H1 (cell line): ENCODE results near the gene NAXE. TPM values are rescaled to one million over a fixed set of nuclear protein-coding genes. Genes with fewer than 3 reads are reported as not detected.

Experiments used
- CTCF ChIA-PET: fragments of 300-600 bp; sonication (Branson Sonifier 250); formaldehyde crosslinking; loops from one replicate; lab custom pipeline; 2021; ENCODE audit not compliant: partially characterized antibody; lab: Charles Lee
- POLR2A ChIA-PET: fragments of 300-600 bp; sonication (Branson Sonifier 250); formaldehyde crosslinking; loops from one replicate; lab custom pipeline; 2021; ENCODE audit warnings: inconsistent platforms; ENCODE audit not compliant: partially characterized antibody; lab: Charles Lee
- DNase-seq, 2 experiments: peaks; one replicate each; pipeline versions ENCODE4 v3.0.0 to v3.0.0-alpha.2; 2010 to 2022; ENCODE audit warnings: low spot score in 2 of 2, low read depth in 1 of 2, mixed read lengths in 1 of 2
- FAIRE-seq: peaks from 2 replicates; lab custom pipeline; 2011; peaks lifted over from hg19 to GRCh38; lab: Jason Lieb, UNC
- H2AFZ ChIP-seq: 2 replicates; pipeline ENCODE4 v1.8.1; 2012; ENCODE audit warnings: low read length, inconsistent platforms
- H2AK5ac ChIP-seq: 2 replicates; pipeline ENCODE4 v1.6.1; 2013; ENCODE audit warnings: low read depth, low read length
- H2BK120ac ChIP-seq: replicated peaks from 2 replicates; pipeline ENCODE3; 2013; ENCODE audit warnings: low read depth, low read length, inconsistent platforms
- H2BK12ac ChIP-seq: 2 replicates; pipeline ENCODE4 v1.6.1; 2013; ENCODE audit warnings: low read depth, low read length
- H2BK15ac ChIP-seq: 2 replicates; pipeline ENCODE4 v1.6.1; 2013; ENCODE audit warnings: low read length
- H2BK20ac ChIP-seq: 2 replicates; pipeline ENCODE4 v1.6.1; 2013; ENCODE audit warnings: low read length
- H2BK5ac ChIP-seq: 2 replicates; pipeline ENCODE4 v1.6.1; 2013; ENCODE audit warnings: low read depth, low read length
- H3K14ac ChIP-seq: 2 replicates; pipeline ENCODE4 v1.6.1; 2013; ENCODE audit warnings: inconsistent platforms; ENCODE audit not compliant: insufficient read length
- H3K18ac ChIP-seq: 2 replicates; pipeline ENCODE4 v1.6.1; 2013; ENCODE audit warnings: low read length; ENCODE audit errors: extremely low read depth
- H3K23ac ChIP-seq: 2 replicates; pipeline ENCODE4 v1.6.1; 2013; ENCODE audit warnings: inconsistent platforms; ENCODE audit not compliant: insufficient read length
- H3K23me2 ChIP-seq: 2 replicates; pipeline ENCODE4 v1.6.1; 2013; ENCODE audit warnings: low read depth, low read length
- H3K27ac ChIP-seq: 2 replicates; pipeline ENCODE4 v1.6.1; 2011; ENCODE audit warnings: low read depth, low read length, inconsistent platforms
- H3K27me3 ChIP-seq, 4 experiments: replicated peaks in 1 of 4; 1 replicate in 1 of 4; 2 replicates in 3 of 4; pipeline versions ENCODE4 v1.6.1 to v1.8.1; 2011 to 2013; ENCODE audit warnings: low read length in 3 of 4, mild to moderate bottlenecking in 3 of 4, inconsistent platforms in 2 of 4, mixed read lengths in 2 of 4, moderate library complexity in 1 of 4; ENCODE audit not compliant: control insufficient read depth in 3 of 4, insufficient read depth in 3 of 4; ENCODE audit errors: extremely low read depth in 1 of 4
- H3K36me3 ChIP-seq, 4 experiments: 2 replicates each; pipeline versions ENCODE4 v1.6.1 to v1.8.1; 2011 to 2013; ENCODE audit warnings: mild to moderate bottlenecking in 4 of 4, low read length in 3 of 4, moderate library complexity in 2 of 4, control low read depth in 1 of 4, inconsistent platforms in 1 of 4; ENCODE audit not compliant: insufficient read depth in 4 of 4, control insufficient read depth in 2 of 4
- H3K4ac ChIP-seq: replicated peaks from 2 replicates; pipeline ENCODE3; 2013; ENCODE audit warnings: low read length, low read depth, mixed read lengths, inconsistent platforms; ENCODE audit not compliant: insufficient read length
- H3K4me1 ChIP-seq, 4 experiments: replicated peaks in 1 of 4; 1 replicate in 1 of 4; 2 replicates in 3 of 4; pipeline versions ENCODE4 v1.6.1 to v1.8.1; 2011 to 2013; ENCODE audit warnings: low read length in 3 of 4, inconsistent platforms in 2 of 4, mixed read lengths in 1 of 4; ENCODE audit not compliant: insufficient read depth in 4 of 4, control insufficient read depth in 3 of 4
- H3K4me2 ChIP-seq, 2 experiments: 2 replicates each; pipeline versions ENCODE4 v1.6.1 to v1.8.1; 2011 to 2013; ENCODE audit warnings: low read depth in 2 of 2, low read length in 2 of 2, control low read depth in 1 of 2, inconsistent platforms in 1 of 2, mild to moderate bottlenecking in 1 of 2; ENCODE audit not compliant: insufficient read depth in 1 of 2
- H3K4me3 ChIP-seq, 4 experiments: fragments of 200-600, 300-600 bp in 1 of 4; sonication (generic), shearing (Covaris generic), sonication (Bioruptor Twin) in 1 of 4; 2 replicates each; pipeline versions ENCODE4 v1.5.1 to v1.8.1; 2011 to 2016; ENCODE audit warnings: low read length in 4 of 4, low read depth in 3 of 4, control low read depth in 2 of 4, inconsistent platforms in 2 of 4, mild to moderate bottlenecking in 2 of 4, mixed read lengths in 1 of 4, moderate library complexity in 1 of 4; ENCODE audit not compliant: insufficient read depth in 2 of 4; ENCODE audit errors: extremely low read depth in 1 of 4
- H3K56ac ChIP-seq: replicated peaks from 2 replicates; pipeline ENCODE3; 2013; ENCODE audit warnings: low read depth, mild to moderate bottlenecking, mixed read lengths, low read length, inconsistent platforms; ENCODE audit not compliant: insufficient read length
- H3K79me1 ChIP-seq: 2 replicates; pipeline ENCODE4 v1.6.1; 2013; ENCODE audit warnings: low read depth, low read length, control low read depth
- H3K79me2 ChIP-seq, 2 experiments: 2 replicates each; pipeline versions ENCODE4 v1.6.1 to v1.8.1; 2012 to 2013; ENCODE audit warnings: low read length in 2 of 2, mild to moderate bottlenecking in 2 of 2, inconsistent platforms in 1 of 2; ENCODE audit not compliant: insufficient read depth in 2 of 2, control insufficient read depth in 1 of 2
- H3K9ac ChIP-seq, 4 experiments: replicated peaks in 1 of 4; 1 replicate in 1 of 4; 2 replicates in 3 of 4; pipeline versions ENCODE4 v1.6.1 to v1.8.1; 2011 to 2013; ENCODE audit warnings: low read depth in 3 of 4, low read length in 3 of 4, control low read depth in 2 of 4, mild to moderate bottlenecking in 2 of 4, moderate library complexity in 2 of 4, inconsistent platforms in 1 of 4; ENCODE audit errors: extremely low read depth in 1 of 4
- H3K9me3 ChIP-seq, 2 experiments: 2 replicates each; pipeline versions ENCODE4 v1.6.1 to v1.8.1; 2012 to 2013; ENCODE audit warnings: mild to moderate bottlenecking in 2 of 2, moderate library complexity in 2 of 2, control low read depth in 1 of 2, inconsistent platforms in 1 of 2, low read depth in 1 of 2, low read length in 1 of 2, mixed read lengths in 1 of 2; ENCODE audit not compliant: insufficient read depth in 2 of 2
- H4K20me1 ChIP-seq, 2 experiments: replicated peaks in 1 of 2; 2 replicates each; pipeline versions ENCODE3 to v1.8.1; 2011 to 2013; ENCODE audit warnings: inconsistent platforms in 2 of 2, low read length in 2 of 2, mild to moderate bottlenecking in 1 of 2; ENCODE audit not compliant: insufficient read depth in 2 of 2, control insufficient read depth in 1 of 2
- H4K5ac ChIP-seq: 2 replicates; pipeline ENCODE4 v1.6.1; 2013; ENCODE audit warnings: low read length, low read depth, mixed read lengths, inconsistent platforms; ENCODE audit not compliant: insufficient read length
- H4K8ac ChIP-seq: 2 replicates; pipeline ENCODE4 v1.8.0; 2013; ENCODE audit warnings: mild to moderate bottlenecking, moderate library complexity, low read length, inconsistent platforms; ENCODE audit not compliant: insufficient read depth; ENCODE audit errors: extremely low read depth
- H4K91ac ChIP-seq: replicated peaks from 2 replicates; pipeline ENCODE3; 2013; ENCODE audit warnings: low read length, mixed read lengths, inconsistent platforms; ENCODE audit not compliant: insufficient read length
- EP300 ChIP-seq, 2 experiments: IDR thresholded peaks; 1 replicate in 1 of 2; 2 replicates in 1 of 2; pipeline ENCODE4 v1.6.1; 2011 to 2012; ENCODE audit warnings: low read depth in 2 of 2, low read length in 2 of 2, mild to moderate bottlenecking in 2 of 2, borderline replicate concordance in 1 of 2, inconsistent platforms in 1 of 2, moderate library complexity in 1 of 2
- EZH2 ChIP-seq: fragments of 200-600 bp; sonication (generic); IDR thresholded peaks from 2 replicates; pipeline ENCODE4 v1.7.1; 2012; ENCODE audit warnings: low read depth, mild to moderate bottlenecking, moderate library complexity, low read length, inconsistent platforms; ENCODE audit not compliant: severe bottlenecking
- NRF1 ChIP-seq: IDR thresholded peaks from 2 replicates; pipeline ENCODE4 v1.6.1; 2011; ENCODE audit warnings: mild to moderate bottlenecking, low read depth, low read length, improper control_type of control experiment
- whole genome bisulfite sequencing, 2 experiments: shearing (Covaris generic) in 1 of 2; methylation state at CpG; one replicate each; pipeline versions ENCODE4 v1.1.6 to v1.1.7; 2013 to 2015; ENCODE audit warnings: low lambda C conversion rate in 2 of 2, mixed read lengths in 2 of 2, inconsistent platforms in 1 of 2, low coverage in 1 of 2, missing lambda C conversion rate in 1 of 2; ENCODE audit not compliant: insufficient replicate concordance in 2 of 2, insufficient coverage in 1 of 2, insufficient read length in 1 of 2; ENCODE audit errors: extremely low coverage in 1 of 2, missing lambda C conversion rate in 1 of 2; 5-methylcytosine and 5-hydroxymethylcytosine counted together
- polyA plus RNA-seq, 7 experiments: library from polyadenylated mRNA; depleted of rRNA in 3 of 7; stranded (reverse) in 5 of 7; unstranded in 2 of 7; fragments of >200 nt in 5 of 7; fragments of 200-250 nt in 2 of 7; gene quantifications; 1 replicate in 5 of 7; 2 replicates in 1 of 7; 4 replicates in 1 of 7; pipeline versions ENCODE4 v1.2.1 to v1.2.3, GENCODE V29; 2011 to 2013; ENCODE audit warnings: missing spikeins in 2 of 7, mixed read lengths in 2 of 7
- total RNA-seq: library from RNA; stranded (reverse); fragmentation: NEBNext Ultra II Directional; extraction: Animal tissue kit (Norgen Biotek cat#: 25700); gene quantifications from 2 replicates; pipeline ENCODE4 v1.2.1, GENCODE V29; 2021

NAXE gene
- total and polyA plus RNA-seq, 2 of the 8 experiments (the other 6 are each of a cell fraction or from before 2014, with no cell fraction given): 73.1 to 74.3 TPM

- H3K79me2 ChIP-seq: no peaks in the 10 kb centered on the region
- CTCF ChIA-PET: interaction anchor here (6.8 kb wide), 1 partner anchor 64 kb away, joined by 33 read pairs; no protein-coding TSS in a partner anchor
- no peak overlapping the region for H2BK5ac ChIP-seq
- H3K56ac ChIP-seq: no peak overlapping the region
- no peak overlapping the region for H2BK15ac ChIP-seq
- H3K4me3 ChIP-seq: no peak overlapping the region
- no peaks in the 10 kb centered on the region for H3K79me1 ChIP-seq
- H2BK120ac ChIP-seq: no peak overlapping the region
- H3K23me2 ChIP-seq: no peaks in the 10 kb centered on the region
- peaks cover 3 to 18% (median 12%) of the 10 kb centered on the region in 4 experiments; a peak in 7 of 8 replicates for H3K36me3 ChIP-seq
- H3K9ac ChIP-seq: no peak overlapping the region
- no peak overlapping the region for H2BK20ac ChIP-seq
- no peak overlapping the region for H3K27ac ChIP-seq
- H3K14ac ChIP-seq: no peak overlapping the region
- H4K5ac ChIP-seq: no peak overlapping the region
- H3K4ac ChIP-seq: no peak overlapping the region
- FAIRE-seq (no peak), DNase-seq (no peak)
- no peak overlapping the region for H3K23ac ChIP-seq
- H3K9me3 ChIP-seq: no peaks in the 10 kb centered on the region
- H4K8ac ChIP-seq: no peak overlapping the region
- no peak overlapping the region for H3K18ac ChIP-seq
- 95% methylated on average over 3 of the region's 3 CpGs; no CpG with 5 or more reads in 1 of the 2 experiments for WGBS, 2 experiments
- no peak overlapping the region for H4K91ac ChIP-seq
- H2AFZ ChIP-seq: no peak overlapping the region
- no peaks in the 10 kb centered on the region for H3K27me3 ChIP-seq
- POLR2A ChIA-PET: interaction anchor here (2.1 kb wide), 1 partner anchor 21 kb away, joined by 8 read pairs; no protein-coding TSS in a partner anchor
- no peaks in the 10 kb centered on the region for H3K4me1 ChIP-seq
- no peak overlapping the region for H2BK12ac ChIP-seq
- H4K20me1 ChIP-seq: peaks cover 0 to 10% of the 10 kb centered on the region in 2 experiments
- H3K4me2 ChIP-seq: no peak overlapping the region
- H2AK5ac ChIP-seq: no peak overlapping the region
- TF ChIP-seq EP300 (IDR thresholded peaks at IDR 0.05; ENCODE audit: borderline replicate concordance in 1 of 2, low read depth in 2 of 2, low read length in 2 of 2) (no peak), EZH2 (no peak), NRF1 (no peak)
Measured at GRCh38 chr1:156546267-156546666, 45.3 kb upstream of the NAXE start.
